CD14-positive monocyte (primary cell): ENCODE results near the gene CUL2. TPM values are rescaled to one million over a fixed set of nuclear protein-coding genes. Genes with fewer than 3 reads are reported as not detected.

ENCODE experiments used
- DNase-seq, 3 donors: peaks; one replicate each; pipeline ENCODE4 v3.0.0-alpha.2; 2011 to 2022
- H2AFZ ChIP-seq: 2 replicates; pipeline ENCODE4 v1.6.0; 2012; ENCODE audit warnings: mild to moderate bottlenecking, low read depth, low read length, inconsistent platforms; ENCODE audit not compliant: insufficient read depth, poor library complexity, severe bottlenecking
- H3K27ac ChIP-seq, 2 donors: 1 replicate in 1 of 2; 2 replicates in 1 of 2; pipeline ENCODE4 v1.5.1; 2012 to 2013; ENCODE audit warnings: low read length in 2 of 2, control low read depth in 1 of 2, inconsistent platforms in 1 of 2, low read depth in 1 of 2, mild to moderate bottlenecking in 1 of 2
- H3K27me3 ChIP-seq, 2 donors: one replicate each; pipeline versions ENCODE4 v1.6.0 to v1.6.1; 2011 to 2013; ENCODE audit warnings: low read length in 2 of 2; ENCODE audit not compliant: control insufficient read depth in 2 of 2, insufficient read depth in 2 of 2
- H3K36me3 ChIP-seq, 2 donors: replicated peaks in 1 of 2; 1 replicate in 1 of 2; 2 replicates in 1 of 2; pipeline versions ENCODE4 v1.5.1 to v1.6.1; 2012 to 2013; ENCODE audit warnings: low read length in 2 of 2, control low read depth in 1 of 2, inconsistent platforms in 1 of 2, mild to moderate bottlenecking in 1 of 2; ENCODE audit not compliant: insufficient read depth in 2 of 2, control insufficient read depth in 1 of 2
- H3K4me1 ChIP-seq, 2 donors: 1 replicate in 1 of 2; 2 replicates in 1 of 2; pipeline versions ENCODE4 v1.5.1 to v1.6.1; 2012 to 2013; ENCODE audit warnings: low read length in 2 of 2, control low read depth in 1 of 2, inconsistent platforms in 1 of 2, mild to moderate bottlenecking in 1 of 2, moderate library complexity in 1 of 2; ENCODE audit not compliant: insufficient read depth in 2 of 2, control insufficient read depth in 1 of 2
- H3K4me2 ChIP-seq: replicated peaks from 2 replicates; pipeline ENCODE3; 2012; ENCODE audit warnings: low read length, moderate library complexity, mild to moderate bottlenecking; ENCODE audit not compliant: poor library complexity, severe bottlenecking; ENCODE audit errors: extremely low read depth
- H3K4me3 ChIP-seq, 3 experiments: fragments of 200-600 bp in 1 of 3; sonication (generic) in 1 of 3; replicated peaks in 1 of 3; 1 replicate in 2 of 3; 2 replicates in 1 of 3; pipeline ENCODE4 v1.5.1; 2011 to 2013; ENCODE audit warnings: low read length in 3 of 3, mild to moderate bottlenecking in 3 of 3, control low read depth in 2 of 3, low read depth in 2 of 3, inconsistent platforms in 1 of 3, moderate library complexity in 1 of 3
- H3K79me2 ChIP-seq: 2 replicates; pipeline ENCODE4 v1.6.0; 2012; ENCODE audit warnings: mild to moderate bottlenecking, control low read depth, inconsistent platforms, low read length, moderate library complexity; ENCODE audit not compliant: insufficient read depth
- H3K9ac ChIP-seq: 2 replicates; pipeline ENCODE4 v1.6.0; 2017; ENCODE audit warnings: low read length, mild to moderate bottlenecking; ENCODE audit not compliant: insufficient read depth, poor library complexity, severe bottlenecking
- H3K9me3 ChIP-seq, 2 donors: replicated peaks in 1 of 2; 1 replicate in 1 of 2; 2 replicates in 1 of 2; pipeline versions ENCODE4 v1.5.1 to v1.6.1; 2012 to 2013; ENCODE audit warnings: low read length in 2 of 2, control low read depth in 1 of 2; ENCODE audit not compliant: control insufficient read depth in 1 of 2, insufficient read depth in 1 of 2
- H4K20me1 ChIP-seq: 2 replicates; pipeline ENCODE4 v1.6.0; 2012; ENCODE audit warnings: mild to moderate bottlenecking, low read length, control low read depth, moderate library complexity; ENCODE audit not compliant: insufficient read depth
- H3K27ac Mint-ChIP-seq, 7 donors: one replicate each; pipeline ENCODE4 v1.8.0; 2020; ENCODE audit warnings: mild to moderate bottlenecking in 7 of 7, mixed read lengths in 7 of 7, moderate library complexity in 6 of 7, inconsistent platforms in 2 of 7
- H3K27me3 Mint-ChIP-seq, 3 donors: one replicate each; pipeline ENCODE4 v1.8.0; 2021 to 2022; ENCODE audit warnings: low read depth in 3 of 3, mild to moderate bottlenecking in 3 of 3, mixed read lengths in 3 of 3, moderate library complexity in 3 of 3, inconsistent platforms in 1 of 3
- H3K36me3 Mint-ChIP-seq, 2 donors: one replicate each; pipeline ENCODE4 v1.8.0; 2020; ENCODE audit warnings: mixed read lengths in 2 of 2, inconsistent platforms in 1 of 2, mild to moderate bottlenecking in 1 of 2
- H3K4me1 Mint-ChIP-seq: one replicate; pipeline ENCODE4 v1.8.0; 2020; ENCODE audit warnings: mild to moderate bottlenecking, mixed read lengths
- H3K4me3 Mint-ChIP-seq, 2 donors: one replicate each; pipeline ENCODE4 v1.8.0; 2020; ENCODE audit warnings: mild to moderate bottlenecking in 2 of 2, mixed read lengths in 2 of 2, moderate library complexity in 1 of 2
- H3K9me3 Mint-ChIP-seq, 7 donors: one replicate each; pipeline ENCODE4 v1.8.0; 2020 to 2022; ENCODE audit warnings: mixed read lengths in 7 of 7, mild to moderate bottlenecking in 6 of 7, moderate library complexity in 6 of 7, inconsistent platforms in 2 of 7
- CTCF ChIP-seq: fragments of 200-600 bp; IDR thresholded peaks from one replicate; pipeline ENCODE4 v1.8.0; 2022; ENCODE audit warnings: antibody characterized with exemption, mild to moderate bottlenecking
- WGBS: methylation state at CpG from one replicate; pipeline ENCODE4 v1.1.5; 2013; ENCODE audit warnings: missing lambda C conversion rate; ENCODE audit not compliant: insufficient coverage; 5-methylcytosine and 5-hydroxymethylcytosine counted together
- intact Hi-C, 2 donors: fragments of 100-400 bp; cut with micrococcal nuclease; formaldehyde crosslinking; loops; one replicate each; pipeline versions ENCODE4 v1.15.0 to v1.15.1; 2023
- polyA plus RNA-seq, 3 donors: library from polyadenylated mRNA; depleted of rRNA in 1 of 3; unstranded in 2 of 3; stranded (reverse) in 1 of 3; fragments of 300-500 nt in 2 of 3; fragments of >200 nt in 1 of 3; fragmentation: Illumina TruSeq in 2 of 3; gene quantifications; 1 replicate in 2 of 3; 2 replicates in 1 of 3; pipeline ENCODE4 v1.2.3, GENCODE V29; 2012 to 2021

Gene CUL2
- polyA plus RNA-seq, 3 donors, result 10.2 to 22.8 (median 12.9) TPM

GRCh38 chr10:35112571-35112970 lies 22.4 kb upstream of the CUL2 start:
- DNase-seq, result no peak
- Histone ChIP-seq H3K27ac (no peak overlapping the region), H3K9me3 (no peaks in the 10 kb centered on the region), H3K4me1 (no peaks in the 10 kb centered on the region), H4K20me1 (no peaks in the 10 kb centered on the region), H3K36me3 (no peaks in the 10 kb centered on the region), H3K27me3 (peaks cover 5 to 6% of the 10 kb centered on the region in 2 donors), H3K9ac (no peak overlapping the region), H3K4me2 (no peak overlapping the region), H2AFZ (no peak overlapping the region), H3K4me3 (no peak overlapping the region), H3K79me2 (no peaks in the 10 kb centered on the region)
- Mint-ChIP-seq H3K4me3 (no peak overlapping the region), H3K4me1 (no peaks in the 10 kb centered on the region), H3K9me3 (no peaks in the 10 kb centered on the region), H3K36me3 (no peaks in the 10 kb centered on the region), H3K27me3 (peaks cover 9 to 15% (median 10%) of the 10 kb centered on the region in 3 donors), H3K27ac (peak overlapping the region in 1 of 7 donors; percentile 16)
- intact Hi-C loops, result loop anchor here in 1 of 2 donors (10.0 kb wide), 1 partner anchor 442 kb away; no protein-coding TSS in a partner anchor
- 100% methylated on average over 1 of the region's 4 CpGs for WGBS
- no peak for TF ChIP-seq CTCF

GRCh38 chr10:35103882-35104281 lies 13.7 kb upstream of the CUL2 start:
- Mint-ChIP-seq H3K27me3 (peaks cover 2 to 8% (median 4%) of the 10 kb centered on the region in 3 donors), H3K36me3 (no peaks in the 10 kb centered on the region), H3K9me3 (peaks cover 0 to 8% (median 3%) of the 10 kb centered on the region in 7 donors), H3K4me3 (no peak overlapping the region), H3K27ac (peak overlapping the region in 1 of 7 donors; percentile 11), H3K4me1 (no peaks in the 10 kb centered on the region)
- WGBS, result 91% methylated on average over 4 of the region's 7 CpGs
- Histone ChIP-seq H4K20me1 (no peaks in the 10 kb centered on the region), H3K79me2 (no peaks in the 10 kb centered on the region), H3K4me3 (no peak overlapping the region), H3K4me2 (no peak overlapping the region), H3K27me3 (no peaks in the 10 kb centered on the region), H3K4me1 (no peaks in the 10 kb centered on the region), H2AFZ (no peak overlapping the region), H3K27ac (no peak overlapping the region), H3K9ac (no peak overlapping the region), H3K36me3 (no peaks in the 10 kb centered on the region), H3K9me3 (no peaks in the 10 kb centered on the region)
- no peak for DNase-seq
- no peak for TF ChIP-seq CTCF
- intact Hi-C loops, result no loop called here
